Body of pancreas (tissue), 4 donors: ENCODE data around the gene GGCT. TPM values are rescaled to one million over a fixed set of nuclear protein-coding genes. Genes with fewer than 3 reads are reported as not detected.

Source experiments
- ATAC-seq: fragments of 150-250 bp; one replicate; pipeline ENCODE4 v1.9.1; 2016
- DNase-seq, 4 donors: peaks; one replicate each; pipeline ENCODE4 v3.0.0-alpha.2; 2019
- H3K27ac ChIP-seq, 4 donors: fragments of 200-600 bp; sonication (generic); 1 replicate in 3 of 4; 2 replicates in 1 of 4; pipeline versions ENCODE4 v1.5.1 to v1.6.1; 2016 to 2019; ENCODE audit warnings: mild to moderate bottlenecking in 1 of 4, mixed read lengths in 1 of 4, moderate library complexity in 1 of 4
- H3K27me3 ChIP-seq, 2 donors: fragments of 200-600 bp; sonication (generic); one replicate each; pipeline ENCODE4 v1.6.0; 2016; ENCODE audit warnings: mild to moderate bottlenecking in 1 of 2
- H3K36me3 ChIP-seq, 2 donors: fragments of 200-600 bp; sonication (generic); replicated peaks in 1 of 2; 2 replicates each; pipeline ENCODE4 v1.5.1; 2016; ENCODE audit warnings: low read depth in 2 of 2; ENCODE audit not compliant: insufficient read depth in 1 of 2
- H3K4me1 ChIP-seq: fragments of 200-600 bp; sonication (generic); one replicate; pipeline ENCODE4 v1.6.0; 2016
- H3K4me3 ChIP-seq, 2 donors: fragments of 200-600 bp; sonication (generic); 1 replicate in 1 of 2; 2 replicates in 1 of 2; pipeline ENCODE4 v1.5.1; 2016 to 2019
- H3K9me3 ChIP-seq, 3 donors: fragments of 200-600 bp; sonication (generic); 1 replicate in 2 of 3; 2 replicates in 1 of 3; pipeline ENCODE4 v1.5.1; 2016
- POLR2A ChIP-seq, 3 donors: fragments of 450-650 bp; IDR thresholded peaks; one replicate each; pipeline ENCODE4 v1.6.1; 2016; ENCODE audit warnings: antibody characterized with exemption in 3 of 3, mild to moderate bottlenecking in 2 of 3
- WGBS, 2 donors: methylation state at CpG; one replicate each; pipeline ENCODE4 v1.1.5; 2017; 5-methylcytosine and 5-hydroxymethylcytosine counted together
- intact Hi-C: fragments of 100-400 bp; cut with DNase I; formaldehyde crosslinking; loops from one replicate; pipeline ENCODE4 v1.15.1; 2023
- total RNA-seq, 2 donors: library from RNA; depleted of rRNA; stranded (reverse); fragments of >200 nt; gene quantifications; one replicate each; pipeline ENCODE4 v1.1.0, GENCODE V29; 2016
- TF ChIP-seq, protein P1 (sequence below), 7 experiments: fragments of 450-650 bp in 4 of 7; fragments of 200-600 bp in 3 of 7; sonication (generic) in 3 of 7; IDR thresholded peaks; one replicate each; pipeline ENCODE4 v1.5.1; 2016 to 2019; ENCODE audit warnings: antibody characterized with exemption in 7 of 7

The GGCT gene
- total RNA-seq, 2 donors from 2014 or later: 13.5 to 42.2 TPM

DNA sequence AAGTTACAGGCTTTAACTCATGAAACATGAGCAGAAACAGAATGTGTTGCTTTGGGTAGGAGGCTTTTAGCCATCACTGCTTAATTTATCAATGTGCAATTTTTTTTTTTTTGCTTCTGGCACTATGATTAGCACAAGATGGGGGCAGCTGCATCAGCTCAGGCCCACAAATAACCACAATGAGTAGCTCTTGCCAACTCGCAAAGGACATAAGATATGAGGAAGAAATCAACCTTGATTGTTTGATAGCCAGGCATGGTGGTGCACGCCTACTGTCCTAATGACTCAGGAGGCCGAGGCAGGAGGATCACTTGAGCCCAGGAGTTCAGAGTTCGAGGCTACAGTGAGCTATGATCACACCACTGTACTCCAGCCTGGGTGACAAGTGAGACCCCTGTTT, 38.4 kb downstream of the GGCT start:
- no peak overlapping the region for H3K27ac ChIP-seq
- DNase-seq: no peak

DNA sequence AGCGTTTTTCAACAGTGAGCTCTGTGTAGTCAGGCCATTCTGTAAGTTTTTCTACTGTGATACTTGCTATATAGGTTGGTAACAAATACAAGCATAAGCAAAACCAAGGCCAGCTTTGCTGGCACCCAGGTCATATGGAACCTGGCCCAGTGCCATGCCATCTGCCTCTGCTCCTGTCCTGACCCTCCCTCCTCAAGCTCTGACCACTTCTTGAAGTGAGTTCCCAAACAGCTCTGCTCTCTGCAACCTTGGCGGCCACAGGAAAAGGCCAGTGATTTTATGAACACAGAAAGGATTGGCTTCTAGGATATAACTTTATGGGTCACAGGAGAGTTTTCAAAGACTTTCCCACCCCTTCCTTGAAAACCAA, 38.8 kb downstream of the GGCT start:
- H3K27ac ChIP-seq: no peak overlapping the region
- 84 to 91% methylated on average over 2 of the region's 2 CpGs for WGBS, 2 donors

More for the DNA sequence above, 38.4 kb downstream of the GGCT start:
- TF ChIP-seq POLR2A (IDR thresholded peaks at IDR 0.05): no peak
- TF ChIP-seq, protein P1, sequence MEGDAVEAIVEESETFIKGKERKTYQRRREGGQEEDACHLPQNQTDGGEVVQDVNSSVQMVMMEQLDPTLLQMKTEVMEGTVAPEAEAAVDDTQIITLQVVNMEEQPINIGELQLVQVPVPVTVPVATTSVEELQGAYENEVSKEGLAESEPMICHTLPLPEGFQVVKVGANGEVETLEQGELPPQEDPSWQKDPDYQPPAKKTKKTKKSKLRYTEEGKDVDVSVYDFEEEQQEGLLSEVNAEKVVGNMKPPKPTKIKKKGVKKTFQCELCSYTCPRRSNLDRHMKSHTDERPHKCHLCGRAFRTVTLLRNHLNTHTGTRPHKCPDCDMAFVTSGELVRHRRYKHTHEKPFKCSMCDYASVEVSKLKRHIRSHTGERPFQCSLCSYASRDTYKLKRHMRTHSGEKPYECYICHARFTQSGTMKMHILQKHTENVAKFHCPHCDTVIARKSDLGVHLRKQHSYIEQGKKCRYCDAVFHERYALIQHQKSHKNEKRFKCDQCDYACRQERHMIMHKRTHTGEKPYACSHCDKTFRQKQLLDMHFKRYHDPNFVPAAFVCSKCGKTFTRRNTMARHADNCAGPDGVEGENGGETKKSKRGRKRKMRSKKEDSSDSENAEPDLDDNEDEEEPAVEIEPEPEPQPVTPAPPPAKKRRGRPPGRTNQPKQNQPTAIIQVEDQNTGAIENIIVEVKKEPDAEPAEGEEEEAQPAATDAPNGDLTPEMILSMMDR (IDR thresholded peaks at IDR 0.05): no peak
- H3K27me3 ChIP-seq: no peaks in the 10 kb centered on the region
- no peak for ATAC-seq
- no peaks in the 10 kb centered on the region for H3K36me3 ChIP-seq
- intact Hi-C loops: no loop called here
- no peaks in the 10 kb centered on the region for H3K9me3 ChIP-seq
- 84 to 88% methylated on average over 4 of the region's 4 CpGs for WGBS, 2 donors
- peaks cover 29% of the 10 kb centered on the region for H3K4me1 ChIP-seq
- no peak overlapping the region for H3K4me3 ChIP-seq

DNA sequence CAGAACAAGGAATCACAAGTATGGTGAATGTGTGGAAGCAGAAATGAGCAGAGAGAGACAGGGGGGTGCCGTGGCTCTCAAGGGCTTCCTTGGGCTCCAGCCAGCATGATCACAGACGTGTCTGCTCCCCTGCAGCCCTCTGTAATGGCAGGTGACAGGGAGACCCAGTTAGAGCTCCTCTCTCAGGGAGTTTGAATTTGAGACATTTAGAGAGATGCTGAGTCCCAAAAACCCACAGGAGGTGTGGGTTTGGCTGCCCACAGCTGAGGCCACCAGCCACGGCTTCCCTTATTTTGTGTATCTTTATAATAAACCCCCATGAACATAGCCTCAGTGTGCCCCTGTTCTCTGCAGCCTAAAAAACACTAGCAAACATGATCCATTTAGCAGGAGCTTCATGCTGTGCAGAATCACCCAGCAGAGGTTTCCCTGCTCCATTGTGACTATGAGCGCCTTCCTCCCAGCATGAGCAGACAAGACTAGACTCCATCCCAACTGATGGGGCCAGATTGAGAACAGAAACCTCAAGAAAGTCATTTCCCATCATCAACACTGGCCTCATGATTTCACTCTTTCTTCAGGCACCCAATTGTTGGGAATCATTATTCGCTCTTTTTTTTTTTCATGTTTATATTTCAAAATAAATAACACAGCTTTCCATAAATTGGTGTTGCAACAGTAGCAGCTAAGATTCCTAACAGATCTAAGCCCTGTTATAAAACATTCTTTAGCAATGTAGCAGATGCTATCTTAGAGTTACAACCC, 39.4 kb downstream of the GGCT start:
- 71 to 98% methylated on average over 5 of the region's 5 CpGs for WGBS, 2 donors
- no peak for DNase-seq
- no peak for ATAC-seq
- Histone ChIP-seq H3K9me3 (no peaks in the 10 kb centered on the region), H3K4me1 (peaks cover 19% of the 10 kb centered on the region), H3K27ac (no peak overlapping the region), H3K4me3 (no peak overlapping the region), H3K36me3 (no peaks in the 10 kb centered on the region), H3K27me3 (no peaks in the 10 kb centered on the region)
- intact Hi-C loops: no loop called here
- TF ChIP-seq POLR2A (IDR thresholded peaks at IDR 0.05): no peak
- TF ChIP-seq, protein P1 (IDR thresholded peaks at IDR 0.05): no peak

More for the DNA sequence above, 38.8 kb downstream of the GGCT start:
- DNase-seq (no peak), ATAC-seq (no peak)
- Histone ChIP-seq H3K27me3 (no peaks in the 10 kb centered on the region), H3K36me3 (no peaks in the 10 kb centered on the region), H3K4me1 (peaks cover 24% of the 10 kb centered on the region), H3K4me3 (no peak overlapping the region), H3K9me3 (no peaks in the 10 kb centered on the region)
- intact Hi-C loops: no loop called here
- TF ChIP-seq, protein P1 (IDR thresholded peaks at IDR 0.05): no peak
- no peak for TF ChIP-seq POLR2A (IDR thresholded peaks at IDR 0.05)

DNA sequence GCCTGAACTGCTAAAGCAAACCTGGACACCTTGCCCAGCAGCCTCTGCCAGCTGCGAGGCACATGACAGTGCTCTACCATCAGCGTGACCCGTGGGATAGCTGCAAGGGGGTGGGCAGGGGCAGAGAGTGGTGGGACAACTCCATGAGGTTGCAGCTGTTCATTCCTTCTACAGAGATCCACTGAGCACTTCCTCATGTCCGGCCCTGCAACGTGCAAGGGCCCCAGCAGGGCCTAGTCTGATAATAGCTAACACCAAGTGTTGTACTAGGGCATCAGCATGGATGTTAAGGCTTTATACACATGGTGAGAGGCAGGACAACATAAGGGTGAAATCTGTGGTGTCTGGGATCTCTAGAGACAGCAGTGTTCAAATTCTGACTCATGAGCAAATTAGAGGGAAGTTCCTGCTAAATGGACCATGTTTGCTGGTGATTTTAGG, 40.4 kb downstream of the GGCT start:
- Histone ChIP-seq H3K36me3 (no peaks in the 10 kb centered on the region), H3K27me3 (no peaks in the 10 kb centered on the region), H3K4me3 (no peak overlapping the region), H3K4me1 (peaks cover 9% of the 10 kb centered on the region), H3K9me3 (no peaks in the 10 kb centered on the region), H3K27ac (no peak overlapping the region)
- TF ChIP-seq, protein P1 (IDR thresholded peaks at IDR 0.05): no peak
- no peak for TF ChIP-seq POLR2A (IDR thresholded peaks at IDR 0.05)
- 79 to 84% methylated on average over 5 of the region's 5 CpGs for WGBS, 2 donors
- intact Hi-C loops: no loop called here
- ATAC-seq (no peak), DNase-seq (no peak)
